MM.1S (cell line): Measurements from ENCODE around the gene TCERG1L.

Source experiments
- CTCF ChIP-seq: fragments of 300-600 bp; sonication (generic); IDR thresholded peaks from 2 replicates; pipeline ENCODE4 v1.5.1; 2016; ENCODE audit warnings: antibody characterized with exemption, low read length, mixed read lengths
- EZH2phosphoT487 ChIP-seq: fragments of 300-600 bp; sonication (generic); IDR thresholded peaks from 2 replicates; pipeline ENCODE4 v1.6.1; 2018; ENCODE audit warnings: antibody characterized with exemption, low read length

GRCh38 chr10:131205556-131205955 lies 106.0 kb downstream of the TCERG1L start:
- TF ChIP-seq CTCF (no peak), EZH2phosphoT487 (no peak)
